C4-2B (cell line): ENCODE results near the gene SIAH3.

Experiments used
- ZFX ChIP-seq: fragments of 450-650 bp; IDR thresholded peaks from 2 replicates; pipeline ENCODE4 v1.6.1; 2017
- TF ChIP-seq, protein P1 (sequence below): fragments of 450-650 bp; conservative IDR thresholded peaks from 2 replicates; pipeline ENCODE4 v1.5.1; 2017; ENCODE audit warnings: mild to moderate bottlenecking

- TF ChIP-seq, protein P1, sequence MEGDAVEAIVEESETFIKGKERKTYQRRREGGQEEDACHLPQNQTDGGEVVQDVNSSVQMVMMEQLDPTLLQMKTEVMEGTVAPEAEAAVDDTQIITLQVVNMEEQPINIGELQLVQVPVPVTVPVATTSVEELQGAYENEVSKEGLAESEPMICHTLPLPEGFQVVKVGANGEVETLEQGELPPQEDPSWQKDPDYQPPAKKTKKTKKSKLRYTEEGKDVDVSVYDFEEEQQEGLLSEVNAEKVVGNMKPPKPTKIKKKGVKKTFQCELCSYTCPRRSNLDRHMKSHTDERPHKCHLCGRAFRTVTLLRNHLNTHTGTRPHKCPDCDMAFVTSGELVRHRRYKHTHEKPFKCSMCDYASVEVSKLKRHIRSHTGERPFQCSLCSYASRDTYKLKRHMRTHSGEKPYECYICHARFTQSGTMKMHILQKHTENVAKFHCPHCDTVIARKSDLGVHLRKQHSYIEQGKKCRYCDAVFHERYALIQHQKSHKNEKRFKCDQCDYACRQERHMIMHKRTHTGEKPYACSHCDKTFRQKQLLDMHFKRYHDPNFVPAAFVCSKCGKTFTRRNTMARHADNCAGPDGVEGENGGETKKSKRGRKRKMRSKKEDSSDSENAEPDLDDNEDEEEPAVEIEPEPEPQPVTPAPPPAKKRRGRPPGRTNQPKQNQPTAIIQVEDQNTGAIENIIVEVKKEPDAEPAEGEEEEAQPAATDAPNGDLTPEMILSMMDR, result no peak
- no peak for TF ChIP-seq ZFX
Measured at GRCh38 chr13:45851171-45851921, at the start of gene SIAH3.
